A549 (cell line): ENCODE data around the gene PTPRCAP. TPM values are rescaled to one million over a fixed set of nuclear protein-coding genes. Genes with fewer than 3 reads are reported as not detected.

Experiments
- ATAC-seq, 2 experiments: fragments of 200-7000 bp in 1 of 2; fragments of >200 bp in 1 of 2; cut with Nextera tagmentation in 1 of 2; cut with Tn5 transposase in 1 of 2; 3 replicates each; pipeline versions ENCODE4 v1.8.0 to v1.9.1; 2018 to 2020; ENCODE audit warnings: mild to moderate bottlenecking in 1 of 2, moderate library complexity in 1 of 2
- CTCF ChIA-PET: fragments of 300-600 bp; sonication (Branson Sonifier 250); formaldehyde crosslinking; extraction: SDS; loops from one replicate; lab custom pipeline; 2021; ENCODE audit warnings: antibody characterized with exemption, inconsistent platforms; lab: Yijun Ruan, JAX
- POLR2A ChIA-PET: fragments of 350-600 bp; formaldehyde crosslinking; extraction: SDS; loops from one replicate; lab custom pipeline; 2021; ENCODE audit warnings: antibody characterized with exemption, inconsistent platforms; lab: Yijun Ruan, JAX
- DNase-seq, 2 experiments: peaks; one replicate each; pipeline versions ENCODE4 v3.0.0 to v3.0.0-alpha.2; 2011 to 2016; ENCODE audit warnings: low read depth in 1 of 2, low spot score in 1 of 2
- FAIRE-seq: peaks from 2 replicates; lab custom pipeline; 2011; peaks lifted over from hg19 to GRCh38; lab: Jason Lieb, UNC
- H3K27ac ChIP-seq, 2 experiments: fragments of >200 bp; sonication (Bioruptor Twin); formaldehyde crosslinking; 3 replicates each; pipeline ENCODE4 v1.5.1; 2016 to 2017
- H3K4me1 ChIP-seq: fragments of >200 bp; sonication (Bioruptor Twin); formaldehyde crosslinking; 3 replicates; pipeline ENCODE4 v1.6.1; 2016
- H3K4me2 ChIP-seq: fragments of >200 bp; sonication (Bioruptor Twin); formaldehyde crosslinking; 3 replicates; pipeline ENCODE4 v1.6.1; 2016
- H3K4me3 ChIP-seq: fragments of >200 bp; sonication (Bioruptor Twin); formaldehyde crosslinking; 3 replicates; pipeline ENCODE4 v1.5.1; 2016
- H3K9me3 ChIP-seq: fragments of >200 bp; sonication (Bioruptor Twin); formaldehyde crosslinking; 3 replicates; pipeline ENCODE4 v1.6.1; 2016
- BHLHE40 ChIP-seq: IDR thresholded peaks from 2 replicates; pipeline ENCODE4 v1.6.1; 2012; ENCODE audit warnings: low read depth, low read length, inconsistent platforms
- CBX8 ChIP-seq: fragments of 200-600 bp; sonication (generic); IDR thresholded peaks from 2 replicates; pipeline ENCODE4 v1.6.1; 2016
- CHD2 ChIP-seq: fragments of 150-350 bp; IDR thresholded peaks from 2 replicates; pipeline ENCODE4 v1.6.1; 2014; ENCODE audit warnings: low read length; ENCODE audit not compliant: partially characterized antibody
- EHMT2 ChIP-seq: fragments of 200-600 bp; sonication (generic); IDR thresholded peaks from 2 replicates; pipeline ENCODE4 v1.6.1; 2016; ENCODE audit warnings: antibody characterized with exemption, low read depth, mild to moderate bottlenecking, moderate library complexity
- ELK1 ChIP-seq: fragments of 150-350 bp; IDR thresholded peaks from 2 replicates; pipeline ENCODE4 v1.6.1; 2014; ENCODE audit warnings: low read depth, mild to moderate bottlenecking, low read length
- HEYL ChIP-seq: fragments of 250-450 bp; sonication (Bioruptor Pico); IDR thresholded peaks from 2 replicates; pipeline ENCODE4 v1.8.0; 2021; ENCODE audit warnings: mild to moderate bottlenecking, moderate library complexity
- HOXB5 ChIP-seq: fragments of 250-450 bp; sonication (Bioruptor Pico); IDR thresholded peaks from 2 replicates; pipeline ENCODE4 v1.5.0; 2020; ENCODE audit warnings: mild to moderate bottlenecking, moderate library complexity
- JUNB ChIP-seq: fragments of >200 bp; sonication (Bioruptor Twin); formaldehyde crosslinking; IDR thresholded peaks from 2 replicates; pipeline ENCODE4 v1.6.1; 2016
- KDM5A ChIP-seq: fragments of 200-600 bp; sonication (generic); IDR thresholded peaks from 2 replicates; pipeline ENCODE4 v1.6.1; 2016; ENCODE audit warnings: antibody characterized with exemption, mild to moderate bottlenecking
- MAFK ChIP-seq: fragments of 450-650 bp; IDR thresholded peaks from 2 replicates; pipeline ENCODE4 v1.6.1; 2014; ENCODE audit not compliant: partially characterized antibody
- PBX3 ChIP-seq: IDR thresholded peaks from 2 replicates; pipeline ENCODE4 v1.6.1; 2012
- PHF8 ChIP-seq: fragments of 200-600 bp; sonication (generic); IDR thresholded peaks from 2 replicates; pipeline ENCODE4 v1.6.1; 2016; ENCODE audit warnings: low read depth, mild to moderate bottlenecking, antibody characterized with exemption, moderate library complexity, borderline replicate concordance
- RAD21 ChIP-seq, 2 experiments: fragments of >200 bp in 1 of 2; sonication (Bioruptor Twin) in 1 of 2; formaldehyde crosslinking in 1 of 2; IDR thresholded peaks in 1 of 2; conservative IDR thresholded peaks in 1 of 2; 2 replicates in 1 of 2; 3 replicates in 1 of 2; pipeline ENCODE4 v1.6.1; 2012 to 2018; ENCODE audit warnings: inconsistent platforms in 1 of 2
- RARB ChIP-seq: fragments of 250-450 bp; sonication (Bioruptor Pico); IDR thresholded peaks from 2 replicates; pipeline ENCODE4 v1.8.0; 2021; ENCODE audit warnings: mild to moderate bottlenecking, moderate library complexity
- SMC3 ChIP-seq: fragments of >200 bp; sonication (Bioruptor Twin); formaldehyde crosslinking; IDR thresholded peaks from 3 replicates; pipeline ENCODE4 v1.6.1; 2018; ENCODE audit warnings: inconsistent platforms
- ZFP36 ChIP-seq: fragments of 450-650 bp; IDR thresholded peaks from 2 replicates; pipeline ENCODE4 v1.6.1; 2014; ENCODE audit warnings: borderline replicate concordance; ENCODE audit not compliant: partially characterized antibody
- WGBS: methylation state at CpG from one replicate; pipeline ENCODE4 v1.1.6; 2017; ENCODE audit errors: missing lambda C conversion rate; 5-methylcytosine and 5-hydroxymethylcytosine counted together
- polyA plus RNA-seq, 4 experiments: library from polyadenylated mRNA; depleted of rRNA in 3 of 4; stranded (reverse); fragments of >200 nt; fragmentation: RNase III in 1 of 4; extraction: RNeasy Plus Mini Kit Qiagen cat#74134 plus additional on column Dnase treatment in 1 of 4; gene quantifications; 2 replicates in 3 of 4; 3 replicates in 1 of 4; pipeline ENCODE4 v1.2.3, GENCODE V29; 2011 to 2017

Gene PTPRCAP
- polyA plus RNA-seq, 2 of the 4 experiments (the other 2 are of a cell fraction): 0.34 to 0.56 TPM

- no peak overlapping the region for H3K4me2 ChIP-seq
- H3K4me3 ChIP-seq: no peak overlapping the region
- DNase-seq (no peak), FAIRE-seq (no peak)
- ChIA-PET CTCF (interaction anchor here (0.6 kb wide), 2 partner anchors 39 to 836 kb away, joined by 3 to 4 read pairs; partner anchors contain the start of gene C11orf24), POLR2A (no interaction called here)
- WGBS: 95% methylated on average over 29 of the region's 38 CpGs
- 0 out of 6 replicates have a peak overlapping the region, but pooled peaks of 1 of the 2 experiments have one; percentile 6 for H3K27ac ChIP-seq
- H3K4me1 ChIP-seq: peaks cover 15% of the 10 kb centered on the region; the same call in 1 of the 3 replicates
- TF ChIP-seq PBX3 (peak; percentile 6; the same call in 1 of the 2 replicates), KDM5A (no peak), JUNB (no peak), ZFP36 (no peak)
- TF ChIP-seq, all 56 proteins: peak for 1
- H3K9me3 ChIP-seq: no peaks in the 10 kb centered on the region
- no peak; a peak in 1 of 6 replicates for ATAC-seq
These were observed 1.6 kb downstream of the PTPRCAP start for GRCh38 chr11:67435727-67436458.

- peaks cover 15% of the 10 kb centered on the region; the same call in 1 of the 3 replicates for H3K4me1 ChIP-seq
- ChIA-PET POLR2A (no interaction called here), CTCF (interaction anchor here (1.7 kb wide), 1 partner anchor 17 kb away, joined by 4 read pairs; the partner anchor contains the start of gene GPR152)
- H3K4me3 ChIP-seq: no peak overlapping the region
- FAIRE-seq (no peak), ATAC-seq (no peak), DNase-seq (no peak)
- H3K9me3 ChIP-seq: no peaks in the 10 kb centered on the region
- H3K27ac ChIP-seq: 0 out of 6 replicates have a peak overlapping the region, but pooled peaks of 1 of the 2 experiments have one; percentile 4
- no peak overlapping the region for H3K4me2 ChIP-seq
- 89% methylated on average over 17 of the region's 26 CpGs for WGBS
- TF ChIP-seq EHMT2 (no peak), MAFK (peak; percentile 15)
These were observed 2.3 kb downstream of the PTPRCAP start for GRCh38 chr11:67435031-67435726.

DNA sequence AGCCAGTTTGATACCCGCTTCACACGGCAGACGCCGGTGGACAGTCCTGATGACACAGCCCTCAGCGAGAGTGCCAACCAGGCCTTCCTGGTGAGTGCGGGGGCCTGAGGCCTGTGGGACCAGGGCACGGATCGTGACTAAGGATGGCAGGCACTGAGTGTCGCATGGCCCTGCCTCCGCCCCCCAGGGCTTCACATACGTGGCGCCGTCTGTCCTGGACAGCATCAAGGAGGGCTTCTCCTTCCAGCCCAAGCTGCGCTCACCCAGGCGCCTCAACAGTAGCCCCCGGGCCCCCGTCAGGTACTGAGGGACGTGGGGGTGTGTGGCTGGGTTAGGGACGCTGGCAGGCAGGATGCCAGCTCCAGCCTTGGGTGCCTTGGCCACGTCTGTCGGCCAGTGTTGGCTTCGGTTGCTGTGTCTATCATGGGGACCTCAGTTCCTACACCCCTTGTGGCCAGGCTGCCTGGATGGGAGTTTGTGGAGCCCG, 3.0 kb downstream of the PTPRCAP start:
- no peak for ATAC-seq
- Histone ChIP-seq H3K4me3 (no peak overlapping the region), H3K4me1 (peaks cover 17% of the 10 kb centered on the region; the same call in 2 of the 3 replicates), H3K27ac (no peak overlapping the region), H3K9me3 (no peaks in the 10 kb centered on the region), H3K4me2 (no peak overlapping the region)
- no peak for FAIRE-seq
- no peak for DNase-seq
- CTCF ChIA-PET: interaction anchor here (1.7 kb wide), 1 partner anchor 18 kb away, joined by 4 read pairs; the partner anchor contains the start of gene GPR152
- 89% methylated on average over 19 of the region's 23 CpGs for WGBS
- TF ChIP-seq JUNB (no peak), SMC3 (no peak), PHF8 (no peak), HEYL (no peak)
- POLR2A ChIA-PET: no interaction called here

DNA sequence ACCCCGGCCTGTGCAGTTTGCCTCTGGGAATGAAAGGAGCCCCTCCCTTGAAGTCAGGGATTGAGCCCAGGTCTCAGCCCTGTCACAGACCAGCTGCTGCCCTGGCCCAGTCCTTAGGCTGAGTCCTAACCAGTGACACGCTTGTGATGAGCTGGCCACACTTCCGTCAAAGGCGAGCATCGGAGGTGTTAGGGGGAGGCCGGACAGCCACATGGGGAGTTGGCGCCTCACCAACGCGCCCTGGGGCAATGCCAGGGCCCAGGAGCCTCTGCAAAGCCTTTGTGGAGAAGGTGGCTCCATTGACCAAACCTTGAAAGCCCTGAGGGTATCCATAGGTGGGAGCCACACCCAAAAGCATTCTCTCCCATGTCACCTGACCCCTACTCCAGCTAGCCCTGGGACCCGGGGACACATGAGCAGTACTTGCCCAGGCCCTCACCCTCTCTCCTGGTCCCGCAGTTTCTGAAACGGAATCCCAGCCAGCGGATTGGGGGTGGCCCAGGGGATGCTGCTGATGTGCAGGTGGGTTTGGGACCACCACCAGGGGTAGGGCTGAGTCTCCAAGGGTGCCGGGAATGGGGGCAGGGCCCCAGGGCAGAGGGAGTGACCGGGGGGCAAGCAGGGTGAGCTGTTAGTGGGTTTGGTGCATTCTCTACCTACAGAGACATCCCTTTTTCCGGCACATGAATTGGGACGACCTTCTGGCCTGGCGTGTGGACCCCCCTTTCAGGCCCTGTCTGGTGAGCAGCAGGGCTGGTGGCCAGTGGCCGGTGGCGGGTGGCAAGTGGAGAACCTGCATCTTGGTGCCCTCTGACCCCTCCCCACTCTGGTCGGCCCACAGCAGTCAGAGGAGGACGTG, 3.7 kb downstream of the PTPRCAP start:
- H3K4me1 ChIP-seq: peaks cover 19% of the 10 kb centered on the region; the same call in 2 of the 3 replicates
- ATAC-seq (no peak), FAIRE-seq (no peak), DNase-seq (no peak)
- no peak overlapping the region for H3K4me3 ChIP-seq
- H3K9me3 ChIP-seq: no peaks in the 10 kb centered on the region
- no peak overlapping the region for H3K27ac ChIP-seq
- CTCF ChIA-PET: interaction anchor here (1.0 to 1.7 kb wide), 3 partner anchors 18 to 72 kb away, joined by 3 to 4 read pairs (median 4); partner anchors contain the start of genes GPR152 and PITPNM1
- POLR2A ChIA-PET: no interaction called here
- TF ChIP-seq RARB (CRISPR knock-in tag): no peak
- no peak for TF ChIP-seq CBX8
- no peak for TF ChIP-seq HOXB5 (CRISPR knock-in tag)
- TF ChIP-seq BHLHE40: no peak
- TF ChIP-seq PHF8: no peak
- no peak for TF ChIP-seq ELK1
- no peak for TF ChIP-seq CHD2
- TF ChIP-seq RAD21 (conservative IDR thresholded peaks at IDR 0.05 in 1 of 2, IDR thresholded peaks at IDR 0.05 in 1 of 2): no peak
- WGBS: 91% methylated on average over 17 of the region's 22 CpGs
- H3K4me2 ChIP-seq: no peak overlapping the region
